Activated naive CD4-positive, alpha-beta T cell treated with anti-CD3 and anti-CD28 coated beads, Interleukin-2, amount 10 ng/mL, durations not matched to agents 7 days and 5 days (primary cell): ENCODE data around the gene ERBB2.
"Not testable (repeated sequence)": the region's sequence is repeated elsewhere in the genome, so short reads cannot be mapped to it uniquely, and the experiment has no call there.

Experiments
- CTCF ChIA-PET: fragments of 350-600 bp; sonication (Branson Sonifier 250); formaldehyde crosslinking; loops from one replicate; lab custom pipeline; 2021; ENCODE audit warnings: antibody characterized with exemption; lab: Charles Lee
- DNase-seq: peaks from one replicate; pipeline ENCODE4 v3.0.0-alpha.2; 2020
- H3K27ac Mint-ChIP-seq: one replicate; pipeline ENCODE4 v1.8.0; 2021; ENCODE audit warnings: mild to moderate bottlenecking, moderate library complexity, mixed read lengths
- H3K27me3 Mint-ChIP-seq: one replicate; pipeline ENCODE4 v1.8.0; 2021; ENCODE audit warnings: mild to moderate bottlenecking, mixed read lengths
- H3K36me3 Mint-ChIP-seq: one replicate; pipeline ENCODE4 v1.8.0; 2021; ENCODE audit warnings: mixed read lengths
- H3K4me1 Mint-ChIP-seq: one replicate; pipeline ENCODE4 v1.8.0; 2021; ENCODE audit warnings: mixed read lengths
- H3K4me3 Mint-ChIP-seq: one replicate; pipeline ENCODE4 v1.8.0; 2021; ENCODE audit warnings: mild to moderate bottlenecking, moderate library complexity, mixed read lengths
- H3K9me3 Mint-ChIP-seq: one replicate; pipeline ENCODE4 v1.8.0; 2021; ENCODE audit warnings: mixed read lengths

The ERBB2 gene

DNA sequence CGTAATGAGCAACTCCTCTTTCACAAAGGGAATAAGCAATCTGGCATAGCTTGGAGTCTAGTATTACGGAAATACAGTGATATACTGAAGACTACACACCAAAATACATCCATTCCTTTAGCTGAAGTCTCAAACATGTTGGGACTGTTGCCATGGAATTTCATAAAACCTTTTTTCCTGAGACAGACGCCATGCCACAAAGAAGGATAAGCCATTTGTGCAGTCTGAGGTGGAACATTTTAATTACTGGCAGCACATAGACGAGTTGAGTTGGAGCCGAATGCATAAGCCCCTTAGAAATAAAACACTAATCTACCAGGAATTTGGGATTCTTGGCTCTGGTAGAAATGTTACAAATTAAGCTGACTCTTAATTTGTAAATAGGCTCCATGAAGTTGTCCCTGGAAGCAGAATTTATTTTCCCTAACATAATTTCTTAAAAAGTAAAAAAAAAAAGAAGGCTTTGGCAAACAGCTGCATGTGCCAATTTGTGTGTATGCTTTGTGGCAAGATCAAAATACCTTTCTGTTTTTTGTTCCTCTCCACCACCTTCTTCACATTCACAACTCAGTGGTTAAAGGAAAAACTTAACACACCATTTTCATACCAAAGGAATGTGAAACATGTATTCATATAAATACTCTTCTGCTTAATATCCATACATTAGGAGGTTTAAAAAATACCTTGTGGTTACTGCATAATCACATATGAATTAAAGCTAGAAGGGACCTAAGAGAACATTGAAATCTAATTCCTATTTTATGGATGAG lies 63.4 kb downstream of the ERBB2 start:
- CTCF ChIA-PET: interaction anchor here (1.0 to 1.3 kb wide), 2 partner anchors 141 to 195 kb away, joined by 3 read pairs; no protein-coding TSS in a partner anchor
- Mint-ChIP-seq H3K27ac (peak overlapping the region; percentile 49), H3K9me3 (peaks cover 4% of the 10 kb centered on the region), H3K27me3 (no peaks in the 10 kb centered on the region), H3K4me3 (no peak overlapping the region), H3K36me3 (peaks cover 56% of the 10 kb centered on the region), H3K4me1 (peaks cover 39% of the 10 kb centered on the region)
- DNase-seq: no peak

DNA sequence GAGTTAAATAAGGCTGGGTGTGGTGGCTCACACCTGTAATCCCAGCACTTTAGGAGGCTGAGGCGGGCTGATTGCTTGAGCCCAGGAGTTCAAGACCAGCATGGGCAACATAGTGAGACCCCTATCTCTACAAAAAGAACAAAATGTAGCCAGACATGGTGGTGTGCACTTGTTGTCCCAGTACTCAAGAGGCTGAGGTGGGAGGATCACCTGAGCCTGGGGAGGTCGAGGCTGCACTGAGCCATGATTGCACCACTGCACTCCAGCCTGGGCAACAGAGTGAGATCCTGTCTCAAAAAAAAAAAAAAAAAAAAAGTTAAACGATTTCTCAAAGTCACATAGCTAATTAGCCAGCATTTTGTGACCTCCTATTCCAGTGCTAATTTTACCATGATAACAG lies 64.3 kb downstream of the ERBB2 start:
- H3K9me3 Mint-ChIP-seq, H3K4me3 Mint-ChIP-seq, DNase-seq, H3K27ac Mint-ChIP-seq, H3K27me3 Mint-ChIP-seq: not testable (repeated sequence)
- Mint-ChIP-seq H3K4me1 (peaks cover 37% of the 10 kb centered on the region), H3K36me3 (peaks cover 61% of the 10 kb centered on the region)
- CTCF ChIA-PET: interaction anchor here (1.3 kb wide), 1 partner anchor 9 kb away, joined by 3 read pairs; no protein-coding TSS in a partner anchor

DNA sequence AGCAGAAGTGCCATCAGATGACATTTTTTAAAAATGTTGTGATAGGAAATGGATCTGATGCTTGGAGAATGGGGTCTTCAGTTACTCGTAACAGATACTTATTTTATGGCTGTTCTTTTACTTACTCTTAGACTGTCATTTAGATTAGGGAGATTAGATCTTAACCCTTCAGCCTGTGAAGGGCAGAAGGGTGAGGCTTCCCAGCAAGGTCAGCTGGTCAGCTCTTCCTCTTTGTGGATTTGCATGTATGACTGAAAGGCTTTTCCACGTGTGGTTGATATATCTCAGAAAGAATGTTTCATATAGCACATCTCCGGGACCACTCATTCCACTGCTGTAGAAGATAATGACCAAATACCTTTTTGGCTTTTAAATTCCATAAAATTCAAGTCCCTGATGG lies 65.3 kb downstream of the ERBB2 start:
- peaks cover 44% of the 10 kb centered on the region for H3K4me1 Mint-ChIP-seq
- peaks cover 61% of the 10 kb centered on the region for H3K36me3 Mint-ChIP-seq
- no peak overlapping the region for H3K4me3 Mint-ChIP-seq
- peak overlapping the region; percentile 45 for H3K27ac Mint-ChIP-seq
- no peak for DNase-seq
- peaks cover 4% of the 10 kb centered on the region for H3K9me3 Mint-ChIP-seq
- no peaks in the 10 kb centered on the region for H3K27me3 Mint-ChIP-seq
- CTCF ChIA-PET: interaction anchor here (1.0 to 1.3 kb wide), 2 partner anchors 9 to 10 kb away, joined by 3 read pairs; no protein-coding TSS in a partner anchor

DNA sequence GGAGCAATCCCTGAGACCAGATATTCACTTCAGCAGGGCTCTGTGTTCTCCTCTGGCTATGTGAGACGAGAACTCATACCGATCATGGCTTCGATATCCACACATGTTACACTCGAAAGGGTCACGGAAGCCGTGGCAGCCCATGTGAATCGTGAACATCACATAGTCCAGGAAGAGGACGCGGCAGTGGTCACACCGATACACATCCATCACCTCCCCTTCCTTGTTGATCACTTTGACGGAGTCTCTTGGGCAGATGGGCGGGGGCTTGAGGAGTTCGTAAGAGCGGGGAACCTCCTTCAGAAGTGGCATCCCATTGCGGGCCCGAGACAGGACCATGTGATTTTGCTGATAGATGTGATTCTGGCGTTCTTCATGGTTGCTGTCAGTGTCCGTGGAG lies 65.9 kb downstream of the ERBB2 start:
- Mint-ChIP-seq H3K4me3 (no peak overlapping the region), H3K36me3 (peaks cover 63% of the 10 kb centered on the region), H3K9me3 (peaks cover 4% of the 10 kb centered on the region), H3K27me3 (no peaks in the 10 kb centered on the region), H3K4me1 (peaks cover 50% of the 10 kb centered on the region), H3K27ac (no peak overlapping the region)
- CTCF ChIA-PET: interaction anchor here (1.0 kb wide), 1 partner anchor 9 kb away, joined by 3 read pairs; no protein-coding TSS in a partner anchor
- no peak for DNase-seq

DNA sequence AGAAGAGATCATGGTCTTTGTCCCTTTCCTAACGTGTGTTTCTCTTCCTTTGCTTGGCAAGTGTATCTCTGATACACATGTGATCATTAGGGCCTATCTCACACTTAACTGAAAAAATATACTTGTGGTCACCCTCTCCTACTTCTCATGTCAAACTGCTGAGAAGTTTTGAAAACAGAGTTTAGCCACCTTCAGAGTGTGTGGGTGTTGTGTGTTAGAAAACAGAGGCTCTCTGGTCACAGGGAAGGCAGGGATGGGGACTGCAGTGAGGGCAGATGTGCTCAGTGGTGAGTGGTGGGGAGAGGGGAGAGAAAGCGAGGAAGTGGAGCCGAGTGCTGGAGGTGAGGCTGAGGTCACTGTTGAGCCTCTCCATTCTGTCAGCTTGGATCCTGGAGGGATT lies 67.3 kb downstream of the ERBB2 start:
- Mint-ChIP-seq H3K4me1 (peaks cover 63% of the 10 kb centered on the region), H3K9me3 (peaks cover 4% of the 10 kb centered on the region), H3K36me3 (peaks cover 65% of the 10 kb centered on the region), H3K4me3 (no peak overlapping the region), H3K27me3 (no peaks in the 10 kb centered on the region), H3K27ac (no peak overlapping the region)
- no peak for DNase-seq
- CTCF ChIA-PET: no interaction called here

DNA sequence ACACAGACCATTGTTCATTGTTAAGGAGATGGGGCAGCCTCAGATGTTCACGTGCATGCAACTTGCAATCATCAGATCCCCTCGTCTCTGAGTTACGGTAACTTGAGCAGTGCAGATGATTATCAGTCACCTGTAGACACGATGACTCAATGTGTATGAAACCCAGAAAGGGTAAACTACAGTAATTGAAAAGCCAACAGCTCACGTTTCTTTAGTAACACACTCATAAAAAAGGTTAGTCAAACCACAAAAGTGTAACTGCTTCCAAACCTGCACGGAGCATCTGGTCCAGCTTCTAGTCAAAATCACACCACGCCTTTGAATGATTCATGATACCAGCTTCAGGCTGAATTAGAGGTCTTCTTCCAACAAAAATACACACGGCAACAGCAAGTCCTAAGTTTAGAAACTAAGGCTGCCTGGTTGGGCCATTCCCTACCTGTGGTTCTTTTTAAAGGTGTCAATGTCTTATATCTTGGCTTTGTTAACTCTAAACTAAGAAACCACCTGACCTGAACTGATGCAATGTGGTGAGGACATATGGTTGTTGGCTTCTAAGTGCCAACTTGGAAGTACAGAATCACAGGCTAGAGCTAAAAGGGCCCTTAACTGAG lies 70.2 kb downstream of the ERBB2 start:
- Mint-ChIP-seq H3K4me1 (peaks cover 85% of the 10 kb centered on the region), H3K36me3 (peaks cover 59% of the 10 kb centered on the region), H3K9me3 (peaks cover 4% of the 10 kb centered on the region), H3K4me3 (no peak overlapping the region), H3K27ac (peak overlapping the region; percentile 87), H3K27me3 (no peaks in the 10 kb centered on the region)
- CTCF ChIA-PET: interaction anchor here (0.9 to 1.8 kb wide), 8 partner anchors 10 to 148 kb away, joined by 3 to 5 read pairs (median 4); partner anchors contain the start of gene IKZF3
- peak; percentile 57 for DNase-seq

DNA sequence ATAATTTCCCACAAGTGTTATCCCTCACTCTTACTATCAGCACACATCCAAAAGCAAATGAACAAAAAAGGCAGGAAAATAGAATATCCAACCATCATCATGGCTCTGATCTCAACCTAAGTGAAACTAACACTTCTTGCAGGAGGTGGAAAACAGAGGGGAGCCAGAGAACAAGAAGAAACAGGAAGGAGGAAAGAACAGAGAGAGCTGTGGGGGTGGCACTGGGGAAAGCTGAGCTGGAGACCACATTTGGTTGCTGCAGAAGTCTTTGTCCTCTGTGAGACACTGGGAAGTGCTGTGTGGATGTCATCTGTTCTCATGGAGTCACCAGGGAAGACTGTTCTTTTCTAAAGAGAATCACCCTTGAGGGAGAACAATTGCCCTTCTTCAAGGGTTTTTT lies 72.6 kb downstream of the ERBB2 start:
- Mint-ChIP-seq H3K4me1 (peaks cover 93% of the 10 kb centered on the region), H3K4me3 (peak overlapping the region; percentile 24), H3K27ac (peak overlapping the region; percentile 89), H3K9me3 (no peaks in the 10 kb centered on the region), H3K36me3 (peaks cover 45% of the 10 kb centered on the region), H3K27me3 (no peaks in the 10 kb centered on the region)
- CTCF ChIA-PET: no interaction called here
- no peak for DNase-seq

DNA sequence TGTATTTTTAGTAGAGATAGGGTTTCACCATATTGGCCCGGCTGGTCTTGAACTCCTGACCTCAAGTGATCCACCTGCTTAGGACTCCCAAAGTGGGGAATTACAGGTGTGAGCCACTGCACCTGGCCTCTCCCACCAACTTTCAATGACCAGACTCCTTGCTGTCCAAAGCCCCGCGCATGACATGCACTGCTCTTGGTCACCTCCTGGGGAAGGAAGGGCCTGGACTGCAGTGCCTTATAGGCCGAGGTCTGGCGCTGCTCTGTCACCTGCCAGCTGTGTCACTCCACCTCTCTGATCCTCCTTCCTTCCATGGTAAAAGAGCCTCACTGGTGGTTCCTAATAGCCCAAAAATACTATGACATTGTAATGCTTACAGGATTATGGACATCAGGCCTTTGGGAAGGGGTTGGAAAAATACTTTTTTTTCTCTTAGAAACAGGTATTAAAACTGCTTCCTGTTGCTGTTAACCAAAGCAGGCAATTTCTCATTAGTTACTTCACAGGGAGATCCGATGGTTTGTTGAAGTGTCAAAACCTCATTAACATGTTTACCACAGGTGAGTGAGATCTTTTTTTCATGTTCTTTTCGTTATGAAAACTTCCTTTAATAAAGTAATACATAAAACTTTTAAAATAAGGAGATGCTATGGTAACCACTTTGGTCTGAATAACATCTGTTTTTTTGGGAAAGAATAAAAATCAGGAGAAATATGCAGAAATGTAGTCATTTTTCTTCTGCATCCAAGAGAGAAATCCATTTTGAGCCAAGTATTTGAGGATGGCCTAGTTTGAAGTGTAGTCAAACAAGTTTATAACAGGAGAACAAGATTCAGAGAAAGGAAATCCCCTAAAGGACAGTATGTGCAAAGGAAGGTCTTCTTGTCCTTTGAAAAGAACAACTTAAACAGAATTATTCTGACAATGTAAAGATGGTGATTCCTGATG lies 73.4 kb downstream of the ERBB2 start:
- CTCF ChIA-PET: no interaction called here
- DNase-seq: no peak
- H3K4me1 Mint-ChIP-seq: peaks cover 96% of the 10 kb centered on the region
- no peak overlapping the region for H3K4me3 Mint-ChIP-seq
- peaks cover 43% of the 10 kb centered on the region for H3K36me3 Mint-ChIP-seq
- H3K9me3 Mint-ChIP-seq: no peaks in the 10 kb centered on the region
- H3K27ac Mint-ChIP-seq: peak overlapping the region; percentile 89
- no peaks in the 10 kb centered on the region for H3K27me3 Mint-ChIP-seq

DNA sequence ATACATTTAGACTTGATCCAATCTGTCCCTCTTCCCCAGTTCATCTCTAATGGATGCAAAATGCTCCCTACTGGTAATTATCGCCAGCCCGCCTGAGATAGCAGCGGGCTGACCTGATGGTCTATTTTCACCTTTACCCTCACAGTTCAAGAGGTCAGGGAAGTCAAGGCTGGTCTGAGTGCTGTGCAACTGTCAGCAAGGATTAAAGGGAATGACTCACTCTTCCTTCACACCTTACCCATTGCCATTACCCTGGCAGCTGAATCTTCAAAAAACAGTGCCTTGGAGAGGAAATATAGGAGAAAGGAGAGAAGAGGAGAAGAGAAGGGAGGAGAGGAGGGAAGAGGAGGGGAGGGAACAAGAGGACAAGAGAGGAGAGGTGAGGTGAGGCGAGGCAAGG lies 74.2 kb downstream of the ERBB2 start:
- Mint-ChIP-seq H3K36me3 (peaks cover 38% of the 10 kb centered on the region), H3K27me3 (no peaks in the 10 kb centered on the region), H3K4me3 (no peak overlapping the region), H3K4me1 (peaks cover 97% of the 10 kb centered on the region), H3K27ac (no peak overlapping the region), H3K9me3 (no peaks in the 10 kb centered on the region)
- DNase-seq: no peak
- CTCF ChIA-PET: no interaction called here

DNA sequence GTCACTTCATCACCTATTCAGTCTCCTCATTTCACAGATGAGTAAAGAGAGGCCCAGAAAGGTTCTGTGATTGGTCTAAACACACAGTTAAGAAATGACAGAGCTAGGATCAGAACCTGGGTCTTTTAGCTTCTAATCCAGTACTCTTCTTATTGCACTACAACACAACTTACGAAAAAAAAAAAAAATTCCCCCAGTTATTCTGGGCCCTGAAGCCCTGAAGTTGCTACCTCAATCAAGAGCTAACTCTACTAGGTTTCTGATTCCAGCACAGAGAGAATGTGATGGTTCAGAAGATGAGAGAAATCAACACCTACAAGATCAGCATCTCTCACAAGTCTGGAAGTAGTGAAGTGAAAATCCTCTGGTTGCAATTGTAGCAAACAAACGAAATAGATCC lies 75.2 kb downstream of the ERBB2 start:
- DNase-seq: no peak
- Mint-ChIP-seq H3K4me3 (no peak overlapping the region), H3K4me1 (peaks cover 90% of the 10 kb centered on the region), H3K27ac (peak overlapping the region; percentile 50), H3K9me3 (no peaks in the 10 kb centered on the region), H3K36me3 (peaks cover 37% of the 10 kb centered on the region), H3K27me3 (no peaks in the 10 kb centered on the region)
- CTCF ChIA-PET: interaction anchor here (1.0 to 1.3 kb wide), 3 partner anchors 9 to 19 kb away, joined by 3 to 4 read pairs (median 3); no protein-coding TSS in a partner anchor

DNA sequence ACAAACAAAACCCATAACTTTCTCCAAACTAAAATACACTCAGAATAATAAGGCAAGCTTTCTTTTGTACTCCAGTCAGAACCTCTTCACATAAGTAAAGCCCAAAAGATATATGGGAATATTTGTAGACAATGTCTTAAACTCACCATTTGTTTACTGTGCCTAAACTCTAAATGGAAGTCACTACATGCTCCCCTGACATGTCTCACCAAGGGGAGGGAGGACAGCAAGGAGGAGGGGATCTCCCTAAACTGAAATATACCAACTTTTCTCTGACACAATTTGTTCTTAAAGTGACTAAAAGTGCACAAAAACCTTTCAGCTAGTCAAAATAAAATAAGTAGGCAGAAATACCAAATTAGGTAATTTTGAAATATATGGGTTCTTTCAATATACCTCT lies 76.4 kb downstream of the ERBB2 start:
- no peaks in the 10 kb centered on the region for H3K27me3 Mint-ChIP-seq
- H3K27ac Mint-ChIP-seq: peak overlapping the region; percentile 50
- DNase-seq: no peak
- peak overlapping the region; percentile 87 for H3K4me3 Mint-ChIP-seq
- peaks cover 87% of the 10 kb centered on the region for H3K4me1 Mint-ChIP-seq
- no peaks in the 10 kb centered on the region for H3K9me3 Mint-ChIP-seq
- CTCF ChIA-PET: interaction anchor here (1.3 to 1.6 kb wide), 4 partner anchors 21 to 204 kb away, joined by 3 to 5 read pairs (median 4); partner anchors contain the start of gene PSMD3
- peaks cover 36% of the 10 kb centered on the region for H3K36me3 Mint-ChIP-seq

DNA sequence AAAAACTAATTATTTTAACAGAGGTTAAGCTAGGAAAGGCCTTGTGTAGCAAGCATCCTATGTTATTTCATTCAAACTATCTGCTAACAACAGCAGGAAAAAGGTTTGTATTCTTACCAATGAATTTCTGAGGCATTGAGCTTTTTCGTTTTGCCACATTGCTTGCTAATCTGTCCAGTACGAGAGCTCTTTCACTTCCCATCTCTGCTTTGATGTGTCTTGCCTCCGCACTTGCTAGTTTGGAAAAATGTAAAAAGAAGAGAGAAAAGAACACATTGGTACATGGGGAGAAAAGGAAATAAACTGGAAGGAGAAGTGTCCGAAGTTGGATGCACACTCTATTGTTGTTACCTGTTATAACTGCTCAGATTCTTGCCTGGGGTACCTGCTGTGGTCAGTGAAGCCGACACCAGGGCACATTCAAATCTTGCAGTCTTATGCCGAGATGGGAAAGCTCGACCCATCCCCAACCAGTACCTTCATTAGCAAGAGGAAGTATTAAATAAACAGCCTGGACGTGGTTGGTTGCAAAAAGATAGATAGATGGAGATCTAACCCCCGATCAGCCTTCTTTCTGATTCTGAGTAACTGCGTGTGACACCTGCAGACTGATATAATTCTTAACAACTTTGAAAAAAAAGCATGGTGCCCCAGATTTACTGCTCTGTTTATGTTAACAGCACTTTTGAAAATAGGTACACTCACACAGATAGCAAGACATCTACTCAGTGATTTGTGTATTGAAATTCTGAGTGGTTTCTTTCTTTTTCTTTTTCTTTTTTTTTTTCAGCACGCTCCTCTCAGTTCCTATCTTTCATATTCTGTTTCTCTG lies 77.9 kb downstream of the ERBB2 start:
- no peak for DNase-seq
- Mint-ChIP-seq H3K36me3 (peaks cover 38% of the 10 kb centered on the region), H3K27me3 (no peaks in the 10 kb centered on the region), H3K9me3 (no peaks in the 10 kb centered on the region), H3K4me3 (peak overlapping the region; percentile 87), H3K4me1 (peaks cover 87% of the 10 kb centered on the region), H3K27ac (peak overlapping the region; percentile 94)
- CTCF ChIA-PET: interaction anchor here (1.0 to 1.6 kb wide), 3 partner anchors 16 to 203 kb away, joined by 3 read pairs; partner anchors contain the start of gene PSMD3
